ENCODE measurements around the gene TTLL11. TPM values are rescaled to one million over a fixed set of nuclear protein-coding genes. Genes with fewer than 3 reads are reported as not detected.

The TTLL11 gene
- total RNA-seq, 2 donors from 2014 or later = 2.5 to 2.6 TPM

- H3K27ac Mint-ChIP-seq = no peak overlapping the region
- peaks cover 5% of the 10 kb centered on the region for H3K4me1 Mint-ChIP-seq (ENCODE audit: low read depth)
- DNase-seq = no peak
- no peak for ATAC-seq (replicated peaks in 1 of 2)
- H3K9me3 Mint-ChIP-seq = peaks cover 2 to 4% of the 10 kb centered on the region in 2 donors
- no peak overlapping the region for H3K4me3 Mint-ChIP-seq
- peaks cover 2 to 3% of the 10 kb centered on the region in 2 donors for H3K36me3 Mint-ChIP-seq (ENCODE audit: insufficient read depth in 2 of 2)
- H3K27me3 Mint-ChIP-seq (ENCODE audit: low read depth) = no peaks in the 10 kb centered on the region
These were observed 313.6 kb downstream of the TTLL11 start for GRCh38 chr9:121779381-121780117.

GRCh38 chr9:121778252-121779225 is 314.6 kb downstream of the TTLL11 start:
- no peak for DNase-seq
- H3K4me3 Mint-ChIP-seq = no peak overlapping the region
- ATAC-seq (replicated peaks in 1 of 2) = no peak
- peaks cover under 1% of the 10 kb centered on the region for H3K4me1 Mint-ChIP-seq (ENCODE audit: low read depth)
- no peak overlapping the region for H3K27ac Mint-ChIP-seq
- no peaks in the 10 kb centered on the region for H3K27me3 Mint-ChIP-seq (ENCODE audit: low read depth)
- H3K9me3 Mint-ChIP-seq = peaks cover 2 to 4% of the 10 kb centered on the region in 2 donors
- H3K36me3 Mint-ChIP-seq (ENCODE audit: insufficient read depth in 2 of 2) = peaks cover 2 to 3% of the 10 kb centered on the region in 2 donors

GRCh38 chr9:121776739-121777637 is 316.1 kb downstream of the TTLL11 start:
- no peak for DNase-seq
- Mint-ChIP-seq H3K9me3 (peaks cover 2 to 4% of the 10 kb centered on the region in 2 donors), H3K27ac (no peak overlapping the region), H3K27me3 (ENCODE audit: low read depth) (no peaks in the 10 kb centered on the region), H3K4me3 (no peak overlapping the region), H3K4me1 (ENCODE audit: low read depth) (no peaks in the 10 kb centered on the region), H3K36me3 (ENCODE audit: insufficient read depth in 2 of 2) (peaks cover 2 to 3% of the 10 kb centered on the region in 2 donors)
- no peak for ATAC-seq (replicated peaks in 1 of 2)

- ATAC-seq (replicated peaks in 1 of 2) (no peak), DNase-seq (no peak)
- H3K36me3 Mint-ChIP-seq (ENCODE audit: insufficient read depth in 2 of 2) = peaks cover 2 to 3% of the 10 kb centered on the region in 2 donors
- H3K4me1 Mint-ChIP-seq (ENCODE audit: low read depth) = no peaks in the 10 kb centered on the region
- H3K27ac Mint-ChIP-seq = no peak overlapping the region
- no peak overlapping the region for H3K4me3 Mint-ChIP-seq
- no peaks in the 10 kb centered on the region for H3K27me3 Mint-ChIP-seq (ENCODE audit: low read depth)
- H3K9me3 Mint-ChIP-seq = peaks cover 2 to 4% of the 10 kb centered on the region in 2 donors
These were observed 316.9 kb downstream of the TTLL11 start for GRCh38 chr9:121776001-121776738.

GRCh38 chr9:121774715-121775613 is 318.1 kb downstream of the TTLL11 start:
- H3K36me3 Mint-ChIP-seq (ENCODE audit: insufficient read depth in 2 of 2) = peaks cover 2 to 3% of the 10 kb centered on the region in 2 donors
- no peak overlapping the region for H3K4me3 Mint-ChIP-seq
- ATAC-seq (replicated peaks in 1 of 2) (no peak), DNase-seq (no peak)
- H3K27me3 Mint-ChIP-seq (ENCODE audit: low read depth) = no peaks in the 10 kb centered on the region
- H3K9me3 Mint-ChIP-seq = peaks cover 2 to 3% of the 10 kb centered on the region in 2 donors
- no peaks in the 10 kb centered on the region for H3K4me1 Mint-ChIP-seq (ENCODE audit: low read depth)
- H3K27ac Mint-ChIP-seq = no peak overlapping the region

GRCh38 chr9:121773954-121774714 is 319.0 kb downstream of the TTLL11 start:
- Mint-ChIP-seq H3K27ac (no peak overlapping the region), H3K36me3 (ENCODE audit: insufficient read depth in 2 of 2) (peaks cover 2 to 3% of the 10 kb centered on the region in 2 donors), H3K27me3 (ENCODE audit: low read depth) (no peaks in the 10 kb centered on the region), H3K9me3 (peaks cover 0 to 1% of the 10 kb centered on the region in 2 donors), H3K4me3 (no peak overlapping the region), H3K4me1 (ENCODE audit: low read depth) (no peaks in the 10 kb centered on the region)
- ATAC-seq (replicated peaks in 1 of 2) = no peak
- no peak for DNase-seq

- Mint-ChIP-seq H3K9me3 (peaks cover 0 to 1% of the 10 kb centered on the region in 2 donors), H3K27me3 (ENCODE audit: low read depth) (no peaks in the 10 kb centered on the region), H3K4me3 (no peak overlapping the region), H3K27ac (no peak overlapping the region), H3K36me3 (ENCODE audit: insufficient read depth in 2 of 2) (peaks cover 0 to under 1% of the 10 kb centered on the region in 2 donors), H3K4me1 (ENCODE audit: low read depth) (no peaks in the 10 kb centered on the region)
- peak in 1 of 2 donors; percentile 15 for ATAC-seq (replicated peaks in 1 of 2)
- no peak for DNase-seq
These were observed 319.7 kb downstream of the TTLL11 start for GRCh38 chr9:121773286-121773953.

- Mint-ChIP-seq H3K4me3 (no peak overlapping the region), H3K4me1 (ENCODE audit: low read depth) (no peaks in the 10 kb centered on the region), H3K27me3 (ENCODE audit: low read depth) (no peaks in the 10 kb centered on the region), H3K9me3 (no peaks in the 10 kb centered on the region), H3K27ac (no peak overlapping the region), H3K36me3 (ENCODE audit: insufficient read depth in 2 of 2) (no peaks in the 10 kb centered on the region)
- ATAC-seq (replicated peaks in 1 of 2) = no peak
- DNase-seq = no peak
These were observed 320.4 kb downstream of the TTLL11 start for GRCh38 chr9:121772600-121773285.
